Bronchial smooth muscle cell (primary cell): ENCODE data around the gene CLTCL1. TPM values are rescaled to one million over a fixed set of nuclear protein-coding genes. Genes with fewer than 3 reads are reported as not detected.

ENCODE experiments used
- total RNA-seq: library from RNA; depleted of rRNA; stranded (reverse); fragments of >200 nt; gene quantifications from 2 replicates; pipeline ENCODE4 v1.2.1, GENCODE V29; 2014

Gene CLTCL1
- 7.3 and 8.4 TPM in 2 replicates for total RNA-seq

GRCh38 chr22:19291580-19292457, at the start of gene CLTCL1:
TSS of gene CLTCL1 (minus strand) at chr22:19291719. CDS start at chr22:19291641, 78 bp downstream.

GRCh38 chr22:19178657-19179496, 112.6 kb downstream of the CLTCL1 start, which contains the start of gene SLC25A1:
TSS of gene SLC25A1 (minus strand) at chr22:19178736. CDS start at chr22:19178673, 63 bp downstream.

GRCh38 chr22:19149991-19150390, 141.5 kb downstream of the CLTCL1 start, which contains the start of gene GSC2:
TSS of gene GSC2 (minus strand) at chr22:19150292. CDS start at chr22:19150283, 9 bp downstream.

GRCh38 chr22:19130959-19131684, 160.4 kb downstream of the CLTCL1 start, which contains the start of gene TSSK2:
TSS of gene TSSK2 (plus strand) at chr22:19131308. CDS start at chr22:19131400, 92 bp downstream.

Other genes with a start within 250 kb of the CLTCL1 start
- gene DGCR2, start 169.3 kb downstream of the CLTCL1 start, total RNA-seq = 31.7 and 47.7 TPM in 2 replicates
- not detected in 2 replicates for gene TSSK2, start 160.4 kb downstream of the CLTCL1 start, total RNA-seq
- gene ESS2, start 147.1 kb downstream of the CLTCL1 start, total RNA-seq = 6.0 and 11.6 TPM in 2 replicates
- gene GSC2, start 141.4 kb downstream of the CLTCL1 start, total RNA-seq = not detected in 2 replicates
- 71.9 and 82.4 TPM in 2 replicates for gene SLC25A1, start 113.0 kb downstream of the CLTCL1 start, total RNA-seq
- 16.6 and 16.7 TPM in 2 replicates for gene HIRA, start 140.0 kb upstream of the CLTCL1 start, total RNA-seq
- 35.8 and 48.9 TPM in 2 replicates for gene MRPL40, start 140.8 kb upstream of the CLTCL1 start, total RNA-seq
- gene C22orf39, start 156.0 kb upstream of the CLTCL1 start, total RNA-seq = 17.3 and 26.3 TPM in 2 replicates
- gene UFD1, start 187.5 kb upstream of the CLTCL1 start, total RNA-seq = 48.2 and 48.3 TPM in 2 replicates
- 1.1 and 2.0 TPM in 2 replicates for gene CDC45, start 188.2 kb upstream of the CLTCL1 start, total RNA-seq
- gene CLDN5, start 232.7 kb upstream of the CLTCL1 start, total RNA-seq = 0.43 and 0.63 TPM in 2 replicates